ENCODE results near the gene CDH4.

The CDH4 gene

DNA sequence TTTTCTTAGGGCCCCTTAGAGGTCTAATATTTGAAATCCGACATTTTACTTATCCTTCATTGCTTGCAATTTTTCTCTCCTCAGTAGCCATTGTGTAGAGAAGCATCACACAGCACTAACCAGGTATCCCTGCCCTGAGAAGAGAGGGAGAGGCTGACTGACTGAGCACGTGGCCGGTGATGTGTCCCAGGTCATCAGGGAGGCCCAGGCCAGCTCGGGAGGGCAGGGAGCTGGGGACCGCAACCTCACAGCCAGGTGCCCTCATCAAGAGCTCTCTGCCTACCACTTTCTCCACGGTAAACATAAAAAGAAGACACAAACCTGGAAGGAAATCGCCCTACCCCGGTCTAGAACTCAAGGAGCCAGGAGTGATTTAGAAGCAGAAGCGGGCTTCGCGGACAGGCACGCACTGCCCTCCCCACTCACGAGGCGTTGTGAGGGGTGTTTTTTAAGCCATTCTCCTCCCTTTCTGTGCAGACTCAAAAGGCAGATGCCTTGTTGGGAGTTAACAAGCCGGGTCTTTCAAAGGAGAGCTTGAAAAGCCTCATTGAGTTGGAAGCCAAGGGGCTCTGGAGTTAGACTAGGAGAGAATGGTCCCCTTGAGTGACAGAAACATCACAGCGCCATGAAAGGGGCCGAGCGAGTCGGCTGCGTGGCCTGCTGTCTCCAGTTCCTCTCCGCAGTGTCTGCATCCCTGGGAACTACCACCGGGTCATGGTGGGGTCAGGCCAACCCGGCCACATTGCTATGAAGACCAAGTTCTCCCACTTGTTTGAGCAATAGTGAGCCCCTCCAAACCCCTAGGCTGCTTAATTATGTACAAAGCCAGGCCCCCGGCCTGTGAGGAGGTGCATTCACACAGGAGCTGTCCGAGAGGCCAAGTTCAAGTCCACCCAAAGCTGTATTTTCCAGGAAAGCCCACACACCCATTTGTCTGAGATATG, 285.4 kb downstream of the CDH4 start:
- TF ChIP-seq RAD21 (IDR thresholded peaks at IDR 0.05; ENCODE audit: low read depth) (no peak), EP300 (IDR thresholded peaks at IDR 0.05; ENCODE audit: borderline replicate concordance) (no peak), TAF1 (IDR thresholded peaks at IDR 0.05; ENCODE audit: low read depth) (no peak), CEBPB (IDR thresholded peaks at IDR 0.05) (no peak), EGR1 (IDR thresholded peaks at IDR 0.05) (no peak)

- TF ChIP-seq TAF1 (IDR thresholded peaks at IDR 0.05; ENCODE audit: low read depth) (no peak), RAD21 (IDR thresholded peaks at IDR 0.05; ENCODE audit: low read depth) (no peak), TCF12 (IDR thresholded peaks at IDR 0.05; ENCODE audit: low read depth) (no peak), EGR1 (IDR thresholded peaks at IDR 0.05) (no peak), ZBTB7A (IDR thresholded peaks at IDR 0.05; ENCODE audit: low read depth) (no peak), FOXM1 (IDR thresholded peaks at IDR 0.05; ENCODE audit: borderline replicate concordance, low read depth) (no peak), YY1 (IDR thresholded peaks at IDR 0.05; ENCODE audit: low read depth) (no peak), NFIC (IDR thresholded peaks at IDR 0.05) (no peak), TEAD4 (IDR thresholded peaks at IDR 0.05) (no peak), EP300 (IDR thresholded peaks at IDR 0.05; ENCODE audit: borderline replicate concordance) (no peak), CEBPB (IDR thresholded peaks at IDR 0.05) (no peak), REST (IDR thresholded peaks at IDR 0.05; ENCODE audit: low read depth) (no peak), MAX (IDR thresholded peaks at IDR 0.05) (no peak), CREB1 (IDR thresholded peaks at IDR 0.05; ENCODE audit: low read depth) (no peak)
- TF ChIP-seq, protein P1, sequence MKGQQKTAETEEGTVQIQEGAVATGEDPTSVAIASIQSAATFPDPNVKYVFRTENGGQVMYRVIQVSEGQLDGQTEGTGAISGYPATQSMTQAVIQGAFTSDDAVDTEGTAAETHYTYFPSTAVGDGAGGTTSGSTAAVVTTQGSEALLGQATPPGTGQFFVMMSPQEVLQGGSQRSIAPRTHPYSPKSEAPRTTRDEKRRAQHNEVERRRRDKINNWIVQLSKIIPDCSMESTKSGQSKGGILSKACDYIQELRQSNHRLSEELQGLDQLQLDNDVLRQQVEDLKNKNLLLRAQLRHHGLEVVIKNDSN (IDR thresholded peaks at IDR 0.05), result no peak
Measured at GRCh38 chr20:61538183-61538942, 286.3 kb downstream of the CDH4 start.

DNA sequence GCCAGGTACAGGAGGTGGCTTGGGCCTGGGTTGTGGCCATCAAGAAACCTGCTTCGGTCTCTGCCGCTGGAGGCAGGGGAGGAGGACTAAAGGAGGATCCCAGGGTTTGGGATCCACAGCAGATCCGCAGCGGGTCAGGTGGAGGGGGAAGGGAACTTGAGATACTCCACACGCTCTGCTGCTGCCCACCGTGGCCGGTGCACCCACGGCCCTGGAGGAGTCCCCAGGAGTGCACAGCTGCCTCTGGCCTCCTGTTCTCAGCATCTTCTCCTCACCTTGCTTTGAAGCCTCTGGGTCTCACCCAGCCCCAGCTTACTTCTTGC, 286.8 kb downstream of the CDH4 start:
- no peak for TF ChIP-seq TEAD4 (IDR thresholded peaks at IDR 0.05)
- no peak for TF ChIP-seq MAX (IDR thresholded peaks at IDR 0.05)
- TF ChIP-seq NFIC (IDR thresholded peaks at IDR 0.05), result no peak
- TF ChIP-seq RAD21 (IDR thresholded peaks at IDR 0.05; ENCODE audit: low read depth), result no peak
- TF ChIP-seq, protein P1 (IDR thresholded peaks at IDR 0.05), result no peak
- no peak for TF ChIP-seq REST (IDR thresholded peaks at IDR 0.05; ENCODE audit: low read depth)
- no peak for TF ChIP-seq EP300 (IDR thresholded peaks at IDR 0.05; ENCODE audit: borderline replicate concordance)
- TF ChIP-seq TAF1 (IDR thresholded peaks at IDR 0.05; ENCODE audit: low read depth), result no peak
- no peak for TF ChIP-seq ZBTB7A (IDR thresholded peaks at IDR 0.05; ENCODE audit: low read depth)
- TF ChIP-seq EGR1 (IDR thresholded peaks at IDR 0.05), result no peak
- no peak for TF ChIP-seq CEBPB (IDR thresholded peaks at IDR 0.05)
- no peak for TF ChIP-seq TCF12 (IDR thresholded peaks at IDR 0.05; ENCODE audit: low read depth)
- TF ChIP-seq YY1 (IDR thresholded peaks at IDR 0.05; ENCODE audit: low read depth), result no peak
- TF ChIP-seq FOXM1 (IDR thresholded peaks at IDR 0.05; ENCODE audit: borderline replicate concordance, low read depth), result no peak
- TF ChIP-seq CREB1 (IDR thresholded peaks at IDR 0.05; ENCODE audit: low read depth), result no peak

DNA sequence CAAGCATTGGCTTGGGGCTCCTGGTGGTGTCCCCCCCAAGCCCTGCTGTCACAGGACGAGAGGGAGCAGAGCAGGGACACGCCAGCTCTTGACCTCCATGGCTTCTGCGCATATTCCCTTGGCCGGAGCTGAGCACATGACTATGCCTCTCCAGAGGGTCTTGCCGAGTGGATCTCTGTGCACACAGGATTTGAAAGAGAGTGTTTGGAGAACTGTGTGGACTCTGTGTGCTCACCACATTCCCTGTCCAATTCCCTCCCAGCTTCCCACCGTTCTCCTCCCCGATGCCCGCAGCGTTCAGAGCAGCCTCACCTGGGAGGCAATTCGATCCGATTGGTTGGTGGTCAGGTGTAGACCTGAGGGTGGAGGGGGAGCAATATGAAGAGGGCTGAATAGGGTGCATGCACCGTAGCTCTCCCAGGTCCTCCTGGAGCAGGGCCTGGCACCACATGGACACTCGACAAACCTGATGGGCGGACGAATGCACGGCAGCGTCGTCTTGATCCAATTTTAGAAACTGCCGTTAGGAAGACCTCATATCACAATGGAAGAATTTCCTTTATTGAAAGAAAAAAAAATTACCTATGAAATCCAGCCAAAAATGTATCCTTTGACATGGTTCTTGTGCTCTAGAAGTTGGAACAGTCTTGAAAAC, 287.8 kb downstream of the CDH4 start:
- TF ChIP-seq FOXM1 (IDR thresholded peaks at IDR 0.05; ENCODE audit: borderline replicate concordance, low read depth), result no peak
- no peak for TF ChIP-seq EGR1 (IDR thresholded peaks at IDR 0.05)
- no peak for TF ChIP-seq ZBTB7A (IDR thresholded peaks at IDR 0.05; ENCODE audit: low read depth)

- TF ChIP-seq, protein P1 (IDR thresholded peaks at IDR 0.05), result no peak
- TF ChIP-seq TCF12 (IDR thresholded peaks at IDR 0.05; ENCODE audit: low read depth) (no peak), RAD21 (IDR thresholded peaks at IDR 0.05; ENCODE audit: low read depth) (no peak), NFIC (IDR thresholded peaks at IDR 0.05) (no peak), EP300 (IDR thresholded peaks at IDR 0.05; ENCODE audit: borderline replicate concordance) (no peak)
Measured at GRCh38 chr20:61541537-61541936, 289.5 kb downstream of the CDH4 start.

All from Ishikawa (cell line).